Measurements from ENCODE around the gene BNIP1.

BNIP1 gene

GRCh38 chr5:173211284-173211683 is 67.0 kb downstream of the BNIP1 start:
- DNase-seq (ENCODE audit: low spot score) = no peak

- DNase-seq (ENCODE audit: low spot score) = no peak
Measured at GRCh38 chr5:173213236-173213933, 69.1 kb downstream of the BNIP1 start.
